Left renal cortex interstitium (tissue), 4 donors: ENCODE data around the gene VSX2. TPM values are rescaled to one million over a fixed set of nuclear protein-coding genes. Genes with fewer than 3 reads are reported as not detected.

Source experiments
- DNase-seq, 4 donors: peaks; one replicate each; pipeline ENCODE4 v3.0.0-alpha.2; 2013; ENCODE audit warnings: low read depth in 4 of 4, low spot score in 2 of 4, missing footprints in 1 of 4
- polyA plus RNA-seq, 4 donors: library from polyadenylated mRNA; unstranded; fragments of 120-200 nt; gene quantifications; one replicate each; pipeline ENCODE4 v1.2.1, GENCODE V29; 2013; ENCODE audit not compliant: insufficient read length in 4 of 4

VSX2 gene
- polyA plus RNA-seq, 4 donors = 0.05 to 0.11 (median 0.08) TPM

DNA sequence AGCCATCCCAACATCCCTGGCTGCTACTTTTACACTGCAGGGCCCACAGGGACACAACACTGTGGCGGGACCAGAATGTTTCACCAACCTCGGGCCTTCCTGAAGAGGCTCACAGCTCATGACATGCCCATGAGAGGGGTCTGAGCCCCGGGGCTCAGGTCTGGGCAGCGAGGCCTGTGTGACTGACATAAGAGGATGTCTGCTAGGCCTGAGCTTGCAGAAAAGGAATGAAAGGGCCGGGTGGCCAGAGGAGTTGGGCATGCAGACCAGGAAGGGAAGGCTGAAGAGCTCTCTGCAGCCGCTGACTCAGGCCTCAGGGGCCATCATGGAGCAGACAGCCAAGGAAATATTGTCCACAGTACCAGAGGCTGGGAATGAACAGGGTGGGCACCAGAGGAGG is 18.3 kb upstream of the VSX2 start:
- no peak for DNase-seq

DNA sequence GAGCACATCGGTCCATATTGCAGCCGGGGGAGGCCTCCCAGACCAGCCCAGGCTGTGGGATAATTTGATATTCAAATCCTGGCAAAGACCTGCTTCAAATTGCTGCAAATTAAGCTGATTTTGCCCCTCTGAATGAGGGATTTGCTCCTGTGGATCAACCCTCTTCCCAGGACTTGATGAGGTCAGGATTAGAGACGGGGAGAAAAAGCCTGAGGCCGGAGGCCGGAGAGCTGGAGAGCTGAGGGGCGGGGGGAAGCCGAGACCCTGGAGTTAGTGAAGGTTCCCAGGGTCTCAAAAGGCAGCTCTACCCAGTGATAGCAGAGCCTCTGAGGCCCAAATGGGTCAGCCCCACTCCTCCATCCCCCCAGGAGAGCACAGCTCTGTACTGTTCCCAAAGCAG is 17.5 kb upstream of the VSX2 start:
- DNase-seq = no peak

DNA sequence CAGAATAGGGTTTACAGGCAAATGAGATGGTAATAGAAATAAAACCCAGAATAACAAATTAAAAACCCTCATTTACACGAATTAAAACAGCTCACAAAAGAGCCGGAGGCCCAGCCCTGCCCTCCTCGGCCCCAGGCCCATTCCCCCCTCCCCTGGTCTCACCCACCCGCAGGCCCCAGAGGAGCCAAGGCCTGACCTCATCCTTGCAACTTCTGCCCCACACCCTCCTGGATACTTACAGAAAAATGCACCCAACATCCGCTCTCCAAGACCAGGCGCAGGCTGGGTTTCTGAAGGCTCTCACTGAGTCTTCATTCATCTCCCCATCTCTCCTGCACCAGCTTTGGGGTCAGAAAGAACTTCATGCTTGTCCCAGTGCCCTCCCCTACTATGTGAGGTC is 16.2 kb upstream of the VSX2 start:
- no peak for DNase-seq

DNA sequence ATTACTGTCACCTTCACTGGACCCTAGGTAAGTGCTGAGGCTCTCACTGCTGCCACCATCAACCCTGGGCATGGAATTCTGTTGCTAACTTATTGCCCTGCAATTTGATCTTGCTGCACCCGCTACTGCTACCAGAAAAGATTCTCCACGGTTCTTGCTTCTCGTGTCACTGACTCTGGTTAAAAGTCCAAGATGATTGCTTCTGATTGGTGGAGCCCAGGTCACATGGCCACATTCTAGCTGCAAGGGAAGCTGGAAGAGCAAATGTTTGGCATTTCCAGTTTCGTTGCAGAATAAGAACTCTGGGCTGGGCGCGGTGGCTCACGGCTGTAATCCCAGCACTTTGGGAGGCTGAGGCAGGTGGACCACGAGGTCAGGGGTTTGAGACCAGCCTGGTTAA is 7.5 kb upstream of the VSX2 start:
- DNase-seq = no peak

DNA sequence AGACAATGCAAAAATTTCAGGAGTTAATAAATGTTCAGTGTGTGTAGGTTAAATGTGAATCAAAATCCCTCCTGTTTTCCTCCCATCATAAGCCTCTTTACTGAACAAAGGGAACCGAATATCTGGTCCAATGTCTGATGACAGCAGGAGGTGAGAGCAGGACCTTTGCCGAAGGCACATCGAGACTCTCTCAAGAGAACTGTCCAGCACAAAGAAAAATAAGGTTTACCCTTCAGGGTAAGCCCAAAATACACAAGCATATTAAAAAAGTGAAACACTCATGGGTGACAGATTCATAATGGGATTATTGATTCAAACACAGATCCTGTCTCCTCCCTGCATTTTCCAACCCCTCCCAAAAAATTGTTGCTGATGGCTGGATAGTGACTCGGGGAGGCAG is 4.2 kb upstream of the VSX2 start:
- DNase-seq = no peak

- DNase-seq = no peak
Observed at GRCh38 chr14:74237441-74237840, 1.8 kb upstream of the VSX2 start.

GRCh38 chr14:74239848-74240793 is 872 bp downstream of the VSX2 start:
- DNase-seq = no peak

DNA sequence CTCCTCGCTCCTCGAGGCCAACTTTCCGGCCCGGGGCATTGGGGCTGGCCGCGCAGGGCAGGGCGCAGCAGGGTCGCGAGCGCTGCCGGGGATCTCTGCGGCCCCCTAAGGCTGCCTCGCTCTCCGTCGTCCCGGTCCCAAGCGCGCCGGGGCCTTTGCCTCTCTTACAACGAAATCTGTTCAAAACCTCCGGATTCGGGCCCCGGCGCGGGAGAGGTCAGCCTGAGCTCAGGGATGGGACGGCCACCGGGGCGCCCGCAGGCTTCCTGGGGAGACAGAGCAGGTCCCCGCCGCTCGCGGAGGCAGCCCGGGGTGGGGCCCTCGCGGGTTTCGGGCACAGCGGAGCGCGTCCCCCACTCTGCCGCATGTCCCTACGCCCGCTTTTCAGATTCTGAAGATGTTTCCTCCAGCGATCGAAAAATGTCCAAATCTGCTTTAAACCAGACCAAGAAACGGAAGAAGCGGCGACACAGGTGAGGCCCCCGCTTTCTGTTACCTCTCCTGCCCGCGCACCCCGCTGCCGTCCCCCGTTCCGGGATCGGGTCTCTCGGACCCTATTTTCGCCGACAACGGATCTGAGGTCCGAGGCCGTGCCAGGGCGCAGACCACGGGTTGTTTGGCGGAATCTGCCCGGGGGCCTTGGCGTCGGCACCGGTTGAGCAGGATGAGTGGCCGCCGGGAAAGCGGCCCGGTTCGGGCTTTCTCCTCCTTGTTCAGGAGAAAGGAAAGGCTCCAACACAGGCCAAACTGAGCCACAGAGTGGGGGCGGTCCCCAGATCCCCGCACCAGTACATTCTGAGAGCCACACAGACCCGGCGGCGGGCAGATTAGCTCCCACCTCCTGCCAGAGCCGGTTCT is 1.8 kb downstream of the VSX2 start:
- DNase-seq = no peak

GRCh38 chr14:74241652-74242017 is 2.4 kb downstream of the VSX2 start:
- DNase-seq = no peak

DNA sequence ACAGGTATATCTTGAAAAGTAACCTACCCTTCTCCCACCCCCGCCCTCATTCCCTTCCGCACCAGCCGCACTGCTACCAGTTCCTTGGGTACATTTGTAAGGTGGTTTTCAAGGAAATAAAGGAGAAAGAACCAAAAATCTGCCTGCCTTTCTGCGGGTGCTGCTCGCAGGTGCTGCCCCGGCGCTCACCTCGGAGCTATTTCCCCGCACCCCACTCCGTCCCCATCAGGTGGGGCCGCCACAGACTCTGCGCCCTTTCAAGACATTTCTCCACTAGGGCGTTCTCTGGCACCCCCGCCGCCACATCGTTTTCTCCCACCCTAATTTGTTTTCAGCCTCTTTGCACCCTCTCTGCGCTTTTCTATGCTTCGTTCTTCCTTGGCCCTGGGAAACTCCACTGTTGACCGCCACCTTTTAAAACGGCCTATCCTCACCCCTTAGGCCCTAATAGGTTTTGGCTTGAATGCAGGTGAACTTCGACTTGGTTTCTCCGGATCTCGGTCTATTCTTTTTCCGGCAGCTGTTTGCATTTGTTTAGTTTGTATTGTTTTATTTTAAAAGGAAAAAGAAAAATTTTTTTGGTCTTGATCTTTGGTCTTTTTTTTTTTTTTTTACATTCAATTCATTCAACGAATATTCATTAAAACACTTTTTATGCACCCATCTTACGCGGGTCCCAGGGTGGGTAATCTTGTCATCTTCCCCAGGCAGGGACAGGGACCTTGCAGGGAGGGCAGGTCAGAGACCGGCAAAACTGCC is 3.0 kb downstream of the VSX2 start:
- no peak for DNase-seq

- DNase-seq = no peak
Observed at GRCh38 chr14:74242780-74243042, 3.5 kb downstream of the VSX2 start.

DNA sequence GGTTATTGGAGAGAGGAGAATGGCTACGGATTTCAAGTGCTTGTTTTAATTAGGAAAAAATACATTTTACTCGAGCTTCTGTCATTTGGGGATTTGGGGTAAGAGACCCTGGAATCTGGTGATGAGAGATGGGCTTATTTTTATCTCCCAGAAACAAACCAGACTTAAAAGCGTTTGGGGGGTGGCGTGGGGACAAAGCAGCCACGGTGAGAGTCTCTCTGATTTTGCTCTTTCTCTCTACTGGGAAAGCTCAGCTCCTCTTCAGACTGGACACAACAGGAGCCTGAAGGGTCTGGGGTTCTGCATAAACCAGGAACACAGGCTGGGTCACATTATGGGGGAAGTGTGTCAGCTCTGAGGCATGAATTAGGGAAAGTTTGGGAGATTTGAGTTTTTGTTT is 3.8 kb downstream of the VSX2 start:
- DNase-seq = no peak

DNA sequence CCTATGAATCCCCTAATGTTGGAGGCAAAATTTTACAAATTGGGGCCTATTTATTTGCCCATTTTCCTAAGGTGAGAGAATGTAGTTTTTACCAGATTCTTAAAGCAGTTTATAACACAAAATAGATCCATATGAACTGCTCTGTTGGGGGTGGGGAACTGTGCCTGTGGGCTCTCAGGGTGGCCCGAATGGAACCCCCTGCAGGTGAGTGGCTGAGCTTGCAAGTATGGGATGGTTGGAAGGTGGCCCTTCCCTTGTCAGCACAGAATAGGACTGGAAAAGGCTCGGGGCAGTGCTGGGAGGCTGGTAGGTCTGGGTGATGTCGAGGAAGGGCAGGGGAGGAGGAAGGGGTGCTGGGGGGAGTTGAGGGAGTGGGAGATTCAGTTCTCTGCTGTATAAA is 4.9 kb downstream of the VSX2 start:
- no peak for DNase-seq

DNA sequence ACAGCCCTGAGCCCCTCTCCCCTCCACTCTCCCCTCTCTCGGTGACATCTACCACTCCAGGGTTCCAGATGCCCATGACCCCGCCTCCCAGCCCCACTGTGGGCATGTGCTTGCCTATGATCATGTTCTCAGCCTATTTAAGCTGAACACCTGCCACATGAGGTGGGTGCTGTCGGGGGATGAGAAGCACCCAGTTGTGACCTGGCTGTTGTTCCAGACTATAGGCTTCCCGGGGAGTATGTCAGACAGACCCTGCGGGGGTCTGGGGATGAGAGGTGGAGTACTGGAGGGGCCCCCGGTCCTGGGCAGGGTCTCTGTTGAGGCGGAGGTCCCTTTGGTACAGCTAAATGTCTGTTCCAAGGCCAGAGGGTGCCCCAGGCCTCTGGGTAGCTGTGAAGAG is 6.0 kb downstream of the VSX2 start:
- DNase-seq = no peak

- DNase-seq = no peak
Observed at GRCh38 chr14:74246542-74246941, 7.3 kb downstream of the VSX2 start.

DNA sequence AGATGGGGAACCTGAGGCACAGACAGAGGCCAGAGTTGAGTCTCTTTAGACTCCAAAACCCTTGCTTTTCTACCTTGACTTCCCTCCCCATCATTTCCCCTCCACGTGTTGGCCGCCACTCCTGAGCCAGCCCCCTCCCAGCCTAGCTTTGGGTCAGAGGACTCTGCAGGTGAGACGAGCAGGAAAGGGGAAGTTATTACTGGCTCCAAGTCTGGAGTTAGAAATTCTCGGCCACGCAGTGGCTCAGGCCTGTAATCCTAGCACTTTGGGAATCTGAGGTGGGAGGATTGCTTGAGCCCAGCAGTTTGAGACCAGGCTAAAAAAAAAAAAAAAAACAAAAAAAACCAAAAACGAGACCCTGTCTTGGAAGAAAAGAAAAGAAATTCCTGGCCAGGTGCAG is 8.8 kb downstream of the VSX2 start:
- no peak for DNase-seq

DNA sequence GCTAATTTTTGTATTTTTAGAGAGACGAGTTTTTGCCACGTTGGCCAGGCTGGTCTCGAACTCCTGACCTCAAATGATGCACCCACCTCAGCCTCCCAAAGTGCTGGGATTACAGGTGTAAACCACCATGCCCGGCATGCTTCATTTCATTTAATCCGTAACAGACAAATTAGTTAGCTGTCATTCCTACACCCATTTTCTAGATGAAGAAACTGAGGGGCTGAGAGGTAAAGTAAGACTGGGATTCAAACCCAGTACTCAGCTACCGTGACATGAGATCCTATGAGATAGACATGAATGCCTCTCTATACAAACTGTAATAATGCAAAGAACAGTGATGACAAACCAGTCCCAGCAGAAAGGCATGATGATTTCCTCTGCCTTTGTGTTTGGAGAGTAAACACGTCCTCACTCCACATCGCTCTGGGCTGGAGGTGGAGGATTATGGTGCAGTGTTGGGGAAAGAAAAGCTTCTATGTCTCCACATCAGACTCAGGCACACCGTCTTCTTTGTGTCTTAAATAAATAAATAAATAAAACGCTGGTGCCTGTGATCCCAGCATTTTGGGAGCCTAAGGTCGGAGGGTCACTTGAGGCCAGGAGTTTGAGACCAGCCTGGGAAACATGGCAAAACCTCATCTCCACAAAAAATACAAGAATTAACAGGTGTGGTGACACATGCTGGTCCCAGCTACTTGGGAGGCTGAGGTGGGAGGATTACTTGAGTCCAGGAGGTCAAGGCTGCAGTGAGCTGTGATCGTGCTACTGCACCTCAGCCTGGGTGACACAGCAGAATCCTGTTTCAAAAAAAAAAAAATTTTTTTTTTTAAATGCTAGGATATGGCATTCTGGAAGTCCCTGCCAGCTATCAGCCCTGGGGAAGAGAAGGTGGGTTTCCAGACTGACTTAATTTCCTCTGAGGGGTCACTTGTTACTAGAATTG is 10.5 kb downstream of the VSX2 start:
- DNase-seq = no peak

GRCh38 chr14:74255281-74255680 is 16.0 kb downstream of the VSX2 start:
- DNase-seq = no peak

DNA sequence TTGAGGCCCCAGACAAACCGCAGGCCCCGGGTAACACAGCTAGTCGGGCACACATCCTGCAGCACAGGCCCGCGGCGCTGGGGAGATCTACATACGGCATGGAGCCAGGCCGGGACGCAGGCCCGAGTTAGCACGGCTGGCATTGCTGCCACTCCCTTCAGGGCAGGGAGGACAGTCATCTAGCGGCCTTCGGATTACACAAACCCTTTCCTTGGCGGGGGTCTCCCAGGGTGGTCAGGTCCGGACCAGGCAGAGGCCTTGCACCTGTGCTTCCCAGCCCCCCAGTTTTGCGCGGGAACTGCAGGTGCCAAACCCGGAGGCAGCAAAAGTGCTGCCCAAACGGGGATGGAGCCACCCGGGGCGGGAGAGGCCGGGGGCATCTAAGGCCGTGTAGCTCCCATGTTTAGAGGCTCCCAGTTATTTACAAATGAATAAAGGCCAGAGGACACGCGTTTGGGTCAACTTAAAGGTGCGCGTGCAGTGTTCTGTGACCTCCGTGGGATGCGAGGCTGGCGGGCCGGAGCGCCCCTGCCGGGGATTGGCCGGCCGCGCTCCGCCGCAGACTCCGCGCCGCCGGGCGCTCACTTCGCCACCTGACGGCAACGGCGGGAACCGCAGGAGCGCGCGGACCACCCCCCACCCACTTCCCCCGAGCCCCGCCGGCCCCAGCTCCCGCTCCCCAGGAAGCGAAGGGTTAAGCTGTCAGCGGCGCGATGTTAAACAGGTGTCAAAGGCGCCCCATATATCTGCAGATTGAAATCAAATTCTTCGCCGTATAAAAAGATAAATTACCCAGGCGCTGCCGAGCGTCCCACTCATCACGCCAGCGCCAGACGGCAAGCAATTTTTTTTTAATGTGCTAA is 18.1 kb downstream of the VSX2 start:
- DNase-seq = no peak
